SK-N-SH (cell line): ENCODE results near the gene SKIL. TPM values are rescaled to one million over a fixed set of nuclear protein-coding genes. Genes with fewer than 3 reads are reported as not detected.

Source experiments
- CTCF ChIA-PET: fragments of 300-600, 350-600 bp; formaldehyde crosslinking; extraction: SDS; loops from one replicate; lab custom pipeline; 2021; lab: Yijun Ruan, JAX
- POLR2A ChIA-PET: fragments of 350-600 bp; sonication (Branson Sonifier 250); formaldehyde crosslinking; extraction: SDS; loops from one replicate; lab custom pipeline; 2020; ENCODE audit warnings: antibody characterized with exemption, inconsistent platforms; lab: Yijun Ruan, JAX
- DNase-seq: peaks from one replicate; pipeline ENCODE4 v3.0.0; 2012
- H2AFZ ChIP-seq: fragments of 200-600 bp; sonication (generic); 2 replicates; pipeline ENCODE4 v1.8.1; 2016; ENCODE audit warnings: antibody characterized with exemption, mild to moderate bottlenecking, low read depth
- H3F3A ChIP-seq: fragments of 200-600 bp; sonication (generic); replicated peaks from 2 replicates; pipeline ENCODE3; 2016; ENCODE audit warnings: antibody characterized with exemption, mild to moderate bottlenecking; ENCODE audit not compliant: insufficient read depth
- H3K27ac ChIP-seq, 2 experiments: fragments of 200-500 bp in 1 of 2; fragments of 200-600 bp in 1 of 2; sonication (Bioruptor generic) in 1 of 2; sonication (generic), shearing (Covaris generic) in 1 of 2; 2 replicates each; pipeline versions ENCODE4 v1.5.1 to v1.6.1; 2014 to 2016; ENCODE audit warnings: low read depth in 2 of 2, inconsistent platforms in 1 of 2, low read length in 1 of 2, mild to moderate bottlenecking in 1 of 2, mixed read lengths in 1 of 2
- H3K27me3 ChIP-seq: fragments of 200-600 bp; sonication (generic), shearing (Covaris generic); 2 replicates; pipeline ENCODE4 v1.6.1; 2016; ENCODE audit warnings: mixed run types; ENCODE audit not compliant: insufficient read depth
- H3K36me3 ChIP-seq, 2 experiments: fragments of 200-500 bp in 1 of 2; fragments of 200-600 bp in 1 of 2; sonication (Bioruptor generic) in 1 of 2; sonication (generic) in 1 of 2; replicated peaks in 1 of 2; 2 replicates each; pipeline versions ENCODE3 to v1.5.1; 2014 to 2016; ENCODE audit warnings: low read length in 1 of 2, mild to moderate bottlenecking in 1 of 2; ENCODE audit not compliant: insufficient read depth in 2 of 2, control insufficient read depth in 1 of 2
- H3K4me1 ChIP-seq, 2 experiments: fragments of 200-500 bp in 1 of 2; fragments of 200-600 bp in 1 of 2; sonication (Bioruptor generic) in 1 of 2; sonication (generic), shearing (Covaris generic) in 1 of 2; 2 replicates each; pipeline versions ENCODE4 v1.5.1 to v1.6.1; 2014 to 2016; ENCODE audit warnings: low read depth in 1 of 2, low read length in 1 of 2, mixed run types in 1 of 2; ENCODE audit not compliant: insufficient read depth in 2 of 2, control insufficient read depth in 1 of 2
- H3K4me2 ChIP-seq: fragments of 200-600 bp; sonication (generic), shearing (Covaris generic); 2 replicates; pipeline ENCODE4 v1.6.1; 2017; ENCODE audit warnings: mixed run types
- H3K4me3 ChIP-seq, 2 experiments: fragments of 200-500 bp in 1 of 2; fragments of 200-600 bp in 1 of 2; sonication (Bioruptor generic) in 1 of 2; sonication (generic), shearing (Covaris generic) in 1 of 2; 2 replicates each; pipeline versions ENCODE4 v1.5.1 to v1.8.1; 2014 to 2016; ENCODE audit warnings: low read depth in 2 of 2, inconsistent platforms in 1 of 2, low read length in 1 of 2, mild to moderate bottlenecking in 1 of 2, mixed read lengths in 1 of 2, moderate library complexity in 1 of 2
- H3K79me2 ChIP-seq: fragments of 200-600 bp; sonication (generic); 2 replicates; pipeline ENCODE4 v1.8.1; 2017; ENCODE audit warnings: mild to moderate bottlenecking; ENCODE audit not compliant: insufficient read depth
- H3K9ac ChIP-seq: fragments of 200-600 bp; sonication (generic); 2 replicates; pipeline ENCODE4 v1.6.1; 2017; ENCODE audit warnings: mixed run types
- H3K9me2 ChIP-seq: fragments of 200-600 bp; sonication (generic); 2 replicates; pipeline ENCODE4 v1.6.1; 2017; ENCODE audit warnings: mixed run types
- H3K9me3 ChIP-seq: fragments of 200-600 bp; sonication (generic); 2 replicates; pipeline ENCODE4 v1.6.1; 2017; ENCODE audit warnings: mixed run types, mild to moderate bottlenecking, moderate library complexity
- H4K20me1 ChIP-seq: fragments of 200-600 bp; sonication (generic); 2 replicates; pipeline ENCODE4 v1.6.1; 2017; ENCODE audit warnings: mild to moderate bottlenecking, mixed run types; ENCODE audit not compliant: insufficient read depth
- CTCF ChIP-seq: fragments of 200-600 bp; sonication (generic); IDR thresholded peaks from 2 replicates; pipeline ENCODE4 v1.6.1; 2017; ENCODE audit warnings: antibody characterized with exemption, mild to moderate bottlenecking, moderate library complexity
- FOSL2 ChIP-seq: IDR thresholded peaks from 2 replicates; pipeline ENCODE4 v1.4.0; 2012; ENCODE audit warnings: low read depth, mild to moderate bottlenecking, moderate library complexity, borderline replicate concordance
- GABPA ChIP-seq: IDR thresholded peaks from 2 replicates; pipeline ENCODE4 v1.4.0; 2012; ENCODE audit warnings: low read depth, mild to moderate bottlenecking
- MEF2A ChIP-seq: IDR thresholded peaks from 2 replicates; pipeline ENCODE4 v1.4.0; 2012; ENCODE audit warnings: low read depth, borderline replicate concordance
- NRF1 ChIP-seq: IDR thresholded peaks from 2 replicates; pipeline ENCODE4 v1.6.1; 2012; ENCODE audit warnings: low read depth, mild to moderate bottlenecking, low read length
- SIN3A ChIP-seq: IDR thresholded peaks from 2 replicates; pipeline ENCODE4 v1.6.1; 2012; ENCODE audit warnings: low read depth, mild to moderate bottlenecking, low read length, moderate library complexity, borderline replicate concordance
- TCF12 ChIP-seq: IDR thresholded peaks from 2 replicates; pipeline ENCODE4 v1.4.0; 2012
- whole genome bisulfite sequencing: methylation state at CpG from one replicate; pipeline ENCODE4 v1.1.6; 2017; ENCODE audit warnings: low lambda C conversion rate; 5-methylcytosine and 5-hydroxymethylcytosine counted together
- polyA plus RNA-seq, 3 experiments: library from polyadenylated mRNA; depleted of rRNA; stranded (reverse); fragments of >200 nt; gene quantifications; 2 replicates each; pipeline ENCODE4 v1.2.3, GENCODE V29; 2012
- TF ChIP-seq, protein P1 (sequence below): IDR thresholded peaks from 2 replicates; pipeline ENCODE4 v1.4.0; 2012; ENCODE audit warnings: low read depth, borderline replicate concordance
- TF ChIP-seq, protein P2 (sequence below): fragments of 150-350 bp; IDR thresholded peaks from 2 replicates; pipeline ENCODE4 v1.6.1; 2016; ENCODE audit warnings: mild to moderate bottlenecking, low read depth, low read length

SKIL gene
- polyA plus RNA-seq, 1 of the 3 experiments (the other 2 are of a cell fraction), result 3.9 TPM

- H3K27me3 ChIP-seq, result no peaks in the 10 kb centered on the region
- CTCF ChIA-PET, result interaction anchor here (0.8 to 2.0 kb wide), 9 partner anchors 9 to 434 kb away, joined by 3 to 8 read pairs (median 3); partner anchors contain the start of gene CLDN11
- no peaks in the 10 kb centered on the region for H3K36me3 ChIP-seq
- peaks cover 6% of the 10 kb centered on the region for H3F3A ChIP-seq
- WGBS, result 90% methylated on average over 3 of the region's 3 CpGs
- POLR2A ChIA-PET, result no interaction called here
- no peak overlapping the region for H3K4me3 ChIP-seq
- TF ChIP-seq, protein P1, sequence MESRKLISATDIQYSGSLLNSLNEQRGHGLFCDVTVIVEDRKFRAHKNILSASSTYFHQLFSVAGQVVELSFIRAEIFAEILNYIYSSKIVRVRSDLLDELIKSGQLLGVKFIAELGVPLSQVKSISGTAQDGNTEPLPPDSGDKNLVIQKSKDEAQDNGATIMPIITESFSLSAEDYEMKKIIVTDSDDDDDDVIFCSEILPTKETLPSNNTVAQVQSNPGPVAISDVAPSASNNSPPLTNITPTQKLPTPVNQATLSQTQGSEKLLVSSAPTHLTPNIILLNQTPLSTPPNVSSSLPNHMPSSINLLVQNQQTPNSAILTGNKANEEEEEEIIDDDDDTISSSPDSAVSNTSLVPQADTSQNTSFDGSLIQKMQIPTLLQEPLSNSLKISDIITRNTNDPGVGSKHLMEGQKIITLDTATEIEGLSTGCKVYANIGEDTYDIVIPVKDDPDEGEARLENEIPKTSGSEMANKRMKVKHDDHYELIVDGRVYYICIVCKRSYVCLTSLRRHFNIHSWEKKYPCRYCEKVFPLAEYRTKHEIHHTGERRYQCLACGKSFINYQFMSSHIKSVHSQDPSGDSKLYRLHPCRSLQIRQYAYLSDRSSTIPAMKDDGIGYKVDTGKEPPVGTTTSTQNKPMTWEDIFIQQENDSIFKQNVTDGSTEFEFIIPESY, result no peak
- peak; percentile 30; the same call in 1 of the 2 replicates for TF ChIP-seq CTCF
- H3K79me2 ChIP-seq, result no peaks in the 10 kb centered on the region
- H3K9ac ChIP-seq, result no peak overlapping the region
- DNase-seq, result no peak
- no peaks in the 10 kb centered on the region for H3K9me3 ChIP-seq
- no peak overlapping the region for H3K27ac ChIP-seq
- no peak overlapping the region for H2AFZ ChIP-seq
- no peak overlapping the region for H3K4me2 ChIP-seq
- H3K4me1 ChIP-seq, result peaks cover 0 to 3% of the 10 kb centered on the region in 2 experiments; a peak in 3 of 4 replicates
- H4K20me1 ChIP-seq, result no peaks in the 10 kb centered on the region
- no peaks in the 10 kb centered on the region for H3K9me2 ChIP-seq
These were observed 73.5 kb downstream of the SKIL start for GRCh38 chr3:170431054-170431453.

DNA sequence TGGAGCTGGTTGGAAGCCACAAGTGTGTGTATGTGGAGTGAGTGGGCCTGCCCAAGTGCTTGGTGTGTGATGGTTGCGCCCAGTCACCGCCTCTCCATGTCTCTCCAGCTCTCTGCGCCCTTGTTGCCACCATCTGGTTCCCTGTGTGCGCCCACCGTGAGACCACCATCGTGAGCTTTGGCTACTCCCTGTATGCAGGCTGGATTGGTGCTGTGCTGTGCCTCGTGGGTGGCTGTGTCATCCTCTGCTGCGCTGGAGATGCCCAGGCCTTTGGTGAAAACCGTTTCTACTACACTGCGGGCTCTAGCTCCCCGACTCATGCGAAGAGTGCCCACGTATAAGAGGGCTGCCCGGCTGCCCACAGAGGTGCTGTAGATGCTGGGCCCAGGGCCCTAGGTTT lies 74.9 kb downstream of the SKIL start:
- Histone ChIP-seq H3K4me3 (no peak overlapping the region), H4K20me1 (no peaks in the 10 kb centered on the region)
- 91% methylated on average over 14 of the region's 14 CpGs for WGBS

More for the DNA sequence above, 74.9 kb downstream of the SKIL start:
- ChIA-PET POLR2A (no interaction called here), CTCF (interaction anchor here (0.9 to 2.0 kb wide), 4 partner anchors 9 to 432 kb away, joined by 3 to 6 read pairs (median 3); no protein-coding TSS in a partner anchor)
- Histone ChIP-seq H2AFZ (no peak overlapping the region), H3K9ac (no peak overlapping the region), H3K36me3 (no peaks in the 10 kb centered on the region), H3F3A (peaks cover 6% of the 10 kb centered on the region), H3K4me1 (no peaks in the 10 kb centered on the region; a peak in 3 of 4 replicates), H3K27me3 (no peaks in the 10 kb centered on the region), H3K4me2 (no peak overlapping the region), H3K9me2 (no peaks in the 10 kb centered on the region), H3K9me3 (no peaks in the 10 kb centered on the region), H3K27ac (no peak overlapping the region), H3K79me2 (no peaks in the 10 kb centered on the region)
- DNase-seq, result no peak
- TF ChIP-seq GABPA, result no peak
- no peak for TF ChIP-seq FOSL2
- TF ChIP-seq, protein P2, sequence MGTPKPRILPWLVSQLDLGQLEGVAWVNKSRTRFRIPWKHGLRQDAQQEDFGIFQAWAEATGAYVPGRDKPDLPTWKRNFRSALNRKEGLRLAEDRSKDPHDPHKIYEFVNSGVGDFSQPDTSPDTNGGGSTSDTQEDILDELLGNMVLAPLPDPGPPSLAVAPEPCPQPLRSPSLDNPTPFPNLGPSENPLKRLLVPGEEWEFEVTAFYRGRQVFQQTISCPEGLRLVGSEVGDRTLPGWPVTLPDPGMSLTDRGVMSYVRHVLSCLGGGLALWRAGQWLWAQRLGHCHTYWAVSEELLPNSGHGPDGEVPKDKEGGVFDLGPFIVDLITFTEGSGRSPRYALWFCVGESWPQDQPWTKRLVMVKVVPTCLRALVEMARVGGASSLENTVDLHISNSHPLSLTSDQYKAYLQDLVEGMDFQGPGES, result no peak
- no peak for TF ChIP-seq MEF2A
- no peak for TF ChIP-seq SIN3A
- no peak for TF ChIP-seq NRF1
- TF ChIP-seq TCF12, result no peak
